Measurements from ENCODE around the gene SLX1A.

DNA sequence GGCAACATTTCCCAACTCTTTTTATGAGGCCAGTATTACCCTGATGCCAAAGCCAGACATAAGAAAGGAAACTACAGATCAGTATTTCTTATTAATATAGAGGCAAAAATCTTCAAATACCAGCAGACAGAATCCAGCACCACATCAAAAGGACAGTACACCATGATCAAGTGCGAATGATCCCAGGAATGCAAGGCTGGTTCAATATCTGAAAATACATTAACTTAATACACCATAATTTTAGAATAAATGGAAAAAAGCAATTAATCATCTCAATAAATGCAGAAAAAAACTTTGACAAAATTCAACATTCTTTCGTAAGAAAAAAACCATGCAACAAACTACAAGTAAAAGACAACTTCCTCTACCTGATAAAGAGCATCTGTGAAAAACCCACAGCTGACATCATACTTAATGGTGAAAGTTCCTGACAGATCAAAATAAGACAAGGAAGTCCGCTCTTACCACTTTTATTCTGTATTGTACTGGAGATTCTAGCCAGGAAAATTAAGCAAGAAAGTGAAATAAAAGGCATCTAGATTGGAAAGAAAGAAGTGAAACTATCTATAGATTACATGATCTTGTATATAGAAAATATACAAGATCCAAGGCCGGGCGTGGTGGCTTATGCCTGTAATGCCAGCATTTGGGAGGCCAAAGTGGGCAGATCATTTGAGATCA lies 44.3 kb upstream of the SLX1A start:
- TF ChIP-seq, protein P1, sequence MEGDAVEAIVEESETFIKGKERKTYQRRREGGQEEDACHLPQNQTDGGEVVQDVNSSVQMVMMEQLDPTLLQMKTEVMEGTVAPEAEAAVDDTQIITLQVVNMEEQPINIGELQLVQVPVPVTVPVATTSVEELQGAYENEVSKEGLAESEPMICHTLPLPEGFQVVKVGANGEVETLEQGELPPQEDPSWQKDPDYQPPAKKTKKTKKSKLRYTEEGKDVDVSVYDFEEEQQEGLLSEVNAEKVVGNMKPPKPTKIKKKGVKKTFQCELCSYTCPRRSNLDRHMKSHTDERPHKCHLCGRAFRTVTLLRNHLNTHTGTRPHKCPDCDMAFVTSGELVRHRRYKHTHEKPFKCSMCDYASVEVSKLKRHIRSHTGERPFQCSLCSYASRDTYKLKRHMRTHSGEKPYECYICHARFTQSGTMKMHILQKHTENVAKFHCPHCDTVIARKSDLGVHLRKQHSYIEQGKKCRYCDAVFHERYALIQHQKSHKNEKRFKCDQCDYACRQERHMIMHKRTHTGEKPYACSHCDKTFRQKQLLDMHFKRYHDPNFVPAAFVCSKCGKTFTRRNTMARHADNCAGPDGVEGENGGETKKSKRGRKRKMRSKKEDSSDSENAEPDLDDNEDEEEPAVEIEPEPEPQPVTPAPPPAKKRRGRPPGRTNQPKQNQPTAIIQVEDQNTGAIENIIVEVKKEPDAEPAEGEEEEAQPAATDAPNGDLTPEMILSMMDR (IDR thresholded peaks at IDR 0.05), result no peak
- TF ChIP-seq POLR2A (IDR thresholded peaks at IDR 0.05), result no peak
